Measurements from ENCODE around the gene DGKZ. TPM values are rescaled to one million over a fixed set of nuclear protein-coding genes. Genes with fewer than 3 reads are reported as not detected.
A peak's percentile ranks its signal among the peaks of the same experiment; 100 is the strongest.
"Not testable (repeated sequence)": the region's sequence is repeated elsewhere in the genome, so short reads cannot be mapped to it uniquely, and the experiment has no call there.

DGKZ gene
- total and polyA plus RNA-seq, 2 of the 13 experiments (the other 11 are each of a cell fraction or from before 2014, with no cell fraction given): 15.8 to 20.7 TPM

DNA sequence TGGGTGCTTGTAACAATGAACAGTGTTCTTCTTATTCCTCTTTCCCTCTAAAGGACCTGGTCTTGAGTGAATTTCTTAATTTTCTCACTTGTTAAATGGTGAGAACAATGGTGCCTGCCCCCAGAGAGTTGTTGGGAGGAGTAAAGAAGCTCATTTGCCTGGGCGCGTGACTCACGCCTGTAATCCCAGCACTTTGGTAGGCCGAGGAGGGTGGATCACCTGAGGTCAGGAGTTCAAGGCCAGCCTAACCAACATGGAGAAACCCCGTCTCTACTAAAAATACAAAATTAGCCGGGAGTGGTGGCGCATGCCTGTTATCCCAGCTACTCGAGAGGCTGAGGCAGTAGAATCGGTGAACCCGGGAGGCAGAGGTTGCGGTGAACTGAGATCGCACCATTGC, 43.2 kb upstream of the DGKZ start:
- FAIRE-seq; intact Hi-C loops (cut with micrococcal nuclease; ENCODE audit: unreplicated experiment); H3K36me3 ChIP-seq (replicated peaks in 1 of 2; ENCODE audit: control insufficient read depth in 1 of 2, insufficient read depth in 2 of 2, low read length in 2 of 2); H3K9me3 ChIP-seq (ENCODE audit: low read length); H3K27ac ChIP-seq (ENCODE audit: extremely low read length, insufficient read depth, low read length); CTCF ChIA-PET (ENCODE audit: low intra/inter-chr PET ratio, low total read pairs); ATAC-seq; H2AFZ ChIP-seq (ENCODE audit: low read length); BruUV-seq (replicated peaks); H3K9ac ChIP-seq (ENCODE audit: insufficient read depth, low read depth, low read length); in situ Hi-C loops (cut with HindIII; ENCODE audit: extremely low pct_ligation_motif_present, low pct_unique_long_range_greater_than_20kb); DNase-seq (ENCODE audit: low spot score); H3K79me2 ChIP-seq (ENCODE audit: insufficient read depth, low read length); H4K20me1 ChIP-seq (ENCODE audit: insufficient read depth, low read length); H3K4me3 ChIP-seq (replicated peaks in 1 of 3; ENCODE audit: insufficient read depth in 1 of 3, low read depth in 2 of 3, low read length in 3 of 3); TF ChIP-seq SOX6 (IDR thresholded peaks at IDR 0.05): not testable (repeated sequence)
- peaks cover 1 to 14% of the 10 kb centered on the region in 2 experiments; a peak in 4 of 5 replicates for H3K27me3 ChIP-seq (ENCODE audit: control insufficient read depth in 1 of 2, insufficient read depth in 2 of 2, low read length in 2 of 2)
- 25% methylated on average over 12 of the region's 12 CpGs for WGBS (ENCODE audit: low lambda C conversion rate)
- POLR2A ChIA-PET: interaction anchor here (2.0 kb wide), 1 partner anchor 61 kb away, joined by 16 read pairs; no protein-coding TSS in a partner anchor
- TF ChIP-seq FOSL2 (CRISPR knock-in tag; IDR thresholded peaks at IDR 0.05): peak; percentile 76
- peak; percentile 75 for TF ChIP-seq RARA (CRISPR knock-in tag; IDR thresholded peaks at IDR 0.05)
- TF ChIP-seq BHLHE40 (IDR thresholded peaks at IDR 0.05; ENCODE audit: low read length): 0 out of 2 replicates have a peak, but pooled peaks have one; percentile 48
- TF ChIP-seq, protein P1, sequence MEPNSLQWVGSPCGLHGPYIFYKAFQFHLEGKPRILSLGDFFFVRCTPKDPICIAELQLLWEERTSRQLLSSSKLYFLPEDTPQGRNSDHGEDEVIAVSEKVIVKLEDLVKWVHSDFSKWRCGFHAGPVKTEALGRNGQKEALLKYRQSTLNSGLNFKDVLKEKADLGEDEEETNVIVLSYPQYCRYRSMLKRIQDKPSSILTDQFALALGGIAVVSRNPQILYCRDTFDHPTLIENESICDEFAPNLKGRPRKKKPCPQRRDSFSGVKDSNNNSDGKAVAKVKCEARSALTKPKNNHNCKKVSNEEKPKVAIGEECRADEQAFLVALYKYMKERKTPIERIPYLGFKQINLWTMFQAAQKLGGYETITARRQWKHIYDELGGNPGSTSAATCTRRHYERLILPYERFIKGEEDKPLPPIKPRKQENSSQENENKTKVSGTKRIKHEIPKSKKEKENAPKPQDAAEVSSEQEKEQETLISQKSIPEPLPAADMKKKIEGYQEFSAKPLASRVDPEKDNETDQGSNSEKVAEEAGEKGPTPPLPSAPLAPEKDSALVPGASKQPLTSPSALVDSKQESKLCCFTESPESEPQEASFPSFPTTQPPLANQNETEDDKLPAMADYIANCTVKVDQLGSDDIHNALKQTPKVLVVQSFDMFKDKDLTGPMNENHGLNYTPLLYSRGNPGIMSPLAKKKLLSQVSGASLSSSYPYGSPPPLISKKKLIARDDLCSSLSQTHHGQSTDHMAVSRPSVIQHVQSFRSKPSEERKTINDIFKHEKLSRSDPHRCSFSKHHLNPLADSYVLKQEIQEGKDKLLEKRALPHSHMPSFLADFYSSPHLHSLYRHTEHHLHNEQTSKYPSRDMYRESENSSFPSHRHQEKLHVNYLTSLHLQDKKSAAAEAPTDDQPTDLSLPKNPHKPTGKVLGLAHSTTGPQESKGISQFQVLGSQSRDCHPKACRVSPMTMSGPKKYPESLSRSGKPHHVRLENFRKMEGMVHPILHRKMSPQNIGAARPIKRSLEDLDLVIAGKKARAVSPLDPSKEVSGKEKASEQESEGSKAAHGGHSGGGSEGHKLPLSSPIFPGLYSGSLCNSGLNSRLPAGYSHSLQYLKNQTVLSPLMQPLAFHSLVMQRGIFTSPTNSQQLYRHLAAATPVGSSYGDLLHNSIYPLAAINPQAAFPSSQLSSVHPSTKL (CRISPR knock-in tag; IDR thresholded peaks at IDR 0.05): peak; percentile 22; the same call in 1 of the 2 replicates
- 0 out of 2 replicates have a peak, but pooled peaks have one; percentile 19 for TF ChIP-seq SOX6 (CRISPR knock-in tag; IDR thresholded peaks at IDR 0.05)
- TF ChIP-seq NR2C2 (CRISPR knock-in tag; IDR thresholded peaks at IDR 0.05; ENCODE audit: borderline replicate concordance): peak; percentile 70; the same call in 1 of the 2 replicates
- 0 out of 4 replicates have a peak, but pooled peaks of 1 of the 2 experiments have one; percentile 31 for TF ChIP-seq NR2F1 (CRISPR knock-in tag; IDR thresholded peaks at IDR 0.05)
- peak; percentile 14; the same call in 1 of the 2 replicates for TF ChIP-seq HNF4A (CRISPR knock-in tag; IDR thresholded peaks at IDR 0.05)
- TF ChIP-seq NR2F6 (IDR thresholded peaks at IDR 0.05): peak; percentile 55
- peak; percentile 58 for TF ChIP-seq NR2F6 (CRISPR knock-in tag; IDR thresholded peaks at IDR 0.05)
- TF ChIP-seq RXRA (CRISPR knock-in tag; IDR thresholded peaks at IDR 0.05): peak; percentile 51; the same call in 1 of the 2 replicates
- 0 out of 2 replicates have a peak overlapping the region, but pooled peaks have one; percentile 32 for H3K4me2 ChIP-seq (ENCODE audit: low read depth, low read length)
- H3K4me1 ChIP-seq (ENCODE audit: insufficient read depth, low read length): peaks cover 34% of the 10 kb centered on the region

Data from HepG2 (cell line).